ENCODE results near the gene F2R. TPM values are rescaled to one million over a fixed set of nuclear protein-coding genes. Genes with fewer than 3 reads are reported as not detected.
A peak's percentile ranks its signal among the peaks of the same experiment; 100 is the strongest.

Gene F2R
- total and polyA plus RNA-seq, 10 of the 15 experiments (the other 5 are each of a cell fraction or from before 2014, with no cell fraction given), result 1.8 to 75.4 (median 8.0) TPM

GRCh38 chr5:76691467-76692273, 24.3 kb upstream of the F2R start:
- H3K4me2 ChIP-seq (ENCODE audit: control insufficient read depth, insufficient read depth), result peak overlapping the region; percentile 50; the same call in 1 of the 2 replicates
- no peaks in the 10 kb centered on the region for H3K79me2 ChIP-seq (ENCODE audit: control insufficient read depth, insufficient read depth, low read length)
- H3K4me3 ChIP-seq, result no peak overlapping the region
- peaks cover 10% of the 10 kb centered on the region for H3K4me1 ChIP-seq (ENCODE audit: control insufficient read depth, insufficient read depth, low read length)
- H3K9me3 ChIP-seq (replicated peaks; ENCODE audit: control insufficient read depth, insufficient read depth, low read length), result no peaks in the 10 kb centered on the region
- no peaks in the 10 kb centered on the region for H3K27me3 ChIP-seq (replicated peaks in 1 of 2; ENCODE audit: control insufficient read depth in 2 of 2, insufficient read depth in 2 of 2, low read length in 1 of 2)
- in situ Hi-C loops (cut with MboI), result no loop called here
- H3K36me3 ChIP-seq (ENCODE audit: control insufficient read depth in 2 of 2, insufficient read depth in 2 of 2, low read length in 1 of 2), result no peaks in the 10 kb centered on the region; a peak in 1 of 4 replicates
- FAIRE-seq, result no peak
- peak overlapping the region; percentile 13; the same call in 1 of the 2 replicates for H3K27ac ChIP-seq (ENCODE audit: control insufficient read depth, insufficient read depth)
- no peak overlapping the region for H3K9ac ChIP-seq (ENCODE audit: control insufficient read depth, insufficient read depth, low read length)
- BruUV-seq (replicated peaks), result no TSS peak
- H2AFZ ChIP-seq (ENCODE audit: control insufficient read depth, low read depth, low read length), result no peak overlapping the region
- intact Hi-C loops (cut with micrococcal nuclease; ENCODE audit: unreplicated experiment), result no loop called here
- ChIA-PET SMC1A (ENCODE audit: uncharacterized antibody, unreplicated experiment) (interaction anchor here (0.5 to 1.6 kb wide), 6 partner anchors 12 to 108 kb away, joined by 3 to 8 read pairs (median 4); no protein-coding TSS in a partner anchor), RAD21 (ENCODE audit: unreplicated experiment) (interaction anchor here (0.8 to 1.4 kb wide), 5 partner anchors 45 to 83 kb away, joined by 3 to 6 read pairs (median 3); no protein-coding TSS in a partner anchor), CTCF (interaction anchor here (0.9 to 1.6 kb wide), 4 partner anchors 8 to 90 kb away, joined by 3 to 4 read pairs (median 4); no protein-coding TSS in a partner anchor), POLR2A (interaction anchor here (0.6 to 2.2 kb wide), 3 partner anchors 13 to 201 kb away, joined by 3 to 6 read pairs (median 6); no protein-coding TSS in a partner anchor)
- DNase-seq (ENCODE audit: low read depth, low spot score), result peak; percentile 11
- ATAC-seq, result peak; percentile 88
- no peaks in the 10 kb centered on the region for H4K20me1 ChIP-seq (ENCODE audit: control insufficient read depth, insufficient read depth)
- 12% methylated on average over 5 of the region's 5 CpGs for WGBS (ENCODE audit: insufficient coverage, insufficient replicate concordance, low lambda C conversion rate, missing lambda C conversion rate)
- TF ChIP-seq SUPT20H (IDR thresholded peaks at IDR 0.05; ENCODE audit: borderline replicate concordance, control insufficient read depth, low read depth, low read length) (no peak), MYC (IDR thresholded peaks at IDR 0.05; ENCODE audit: insufficient read depth, insufficient read length, insufficient replicate concordance, low read length, severe bottlenecking) (no peak), ETV6 (conservative IDR thresholded peaks at IDR 0.05 in 1 of 2, IDR thresholded peaks at IDR 0.05 in 1 of 2; ENCODE audit: borderline replicate concordance in 1 of 2, low read depth in 1 of 2) (peak in 1 of 2 experiments; percentile 8; a peak in 1 of 4 replicates), SRF (IDR thresholded peaks at IDR 0.05; ENCODE audit: low read depth in 2 of 2, low read length in 2 of 2) (no peak), BCL3 (IDR thresholded peaks at IDR 0.05; ENCODE audit: borderline replicate concordance, insufficient read depth, low read depth, low read length, poor library complexity, severe bottlenecking) (no peak), RBBP5 (conservative IDR thresholded peaks at IDR 0.05) (no peak), CUX1 (IDR thresholded peaks at IDR 0.05; ENCODE audit: insufficient replicate concordance, low read depth, low read length) (no peak), SIN3A (IDR thresholded peaks at IDR 0.05; ENCODE audit: low read depth, low read length) (no peak), CHD1 (IDR thresholded peaks at IDR 0.05; ENCODE audit: low read depth, low read length) (no peak), ASH2L (IDR thresholded peaks at IDR 0.05; ENCODE audit: borderline replicate concordance, low read depth) (no peak), SREBF2 (IDR thresholded peaks at IDR 0.05; ENCODE audit: low read length) (no peak), PAX8 (IDR thresholded peaks at IDR 0.05) (no peak), YY1 (IDR thresholded peaks at IDR 0.05; ENCODE audit: low read depth, low read length) (no peak), ATF2 (IDR thresholded peaks at IDR 0.05; ENCODE audit: low read length) (peak; percentile 77)
